GF-D8 (cell line): ENCODE results near the gene PLXDC1.
"Not testable (repeated sequence)": the region's sequence is repeated elsewhere in the genome, so short reads cannot be mapped to it uniquely, and the experiment has no call there.

Experiments
- DNase-seq: peaks from one replicate; lab custom pipeline; 2025; lab: John Stamatoyannopoulos, UW

The PLXDC1 gene

GRCh38 chr17:39153599-39154051 is 2.2 kb upstream of the PLXDC1 start:
- peak; percentile 69 for DNase-seq

- DNase-seq: no peak
These were observed 744 bp upstream of the PLXDC1 start for GRCh38 chr17:39151943-39152818.

GRCh38 chr17:39150795-39151149 is 665 bp downstream of the PLXDC1 start:
- no peak for DNase-seq

GRCh38 chr17:39150104-39150634 is 1.3 kb downstream of the PLXDC1 start:
- DNase-seq: no peak

- no peak for DNase-seq
These were observed 3.9 kb downstream of the PLXDC1 start for GRCh38 chr17:39147221-39148185.

GRCh38 chr17:39146273-39146672 is 5.2 kb downstream of the PLXDC1 start:
- no peak for DNase-seq

- no peak for DNase-seq
These were observed 6.3 kb downstream of the PLXDC1 start for GRCh38 chr17:39145143-39145542.

- no peak for DNase-seq
These were observed 7.0 kb downstream of the PLXDC1 start for GRCh38 chr17:39144416-39144840.

- no peak for DNase-seq
These were observed 7.8 kb downstream of the PLXDC1 start for GRCh38 chr17:39143552-39144093.

GRCh38 chr17:39141915-39142664 is 9.3 kb downstream of the PLXDC1 start:
- no peak for DNase-seq

- DNase-seq: no peak
These were observed 10.1 kb downstream of the PLXDC1 start for GRCh38 chr17:39141294-39141693.

GRCh38 chr17:39139561-39139960 is 11.9 kb downstream of the PLXDC1 start:
- no peak for DNase-seq

GRCh38 chr17:39139161-39139511 is 12.3 kb downstream of the PLXDC1 start:
- DNase-seq: no peak

GRCh38 chr17:39138431-39139160 is 12.8 kb downstream of the PLXDC1 start:
- DNase-seq: no peak

- DNase-seq: no peak
These were observed 16.6 kb downstream of the PLXDC1 start for GRCh38 chr17:39134878-39135277.

GRCh38 chr17:39132192-39132610 is 19.2 kb downstream of the PLXDC1 start:
- no peak for DNase-seq

- no peak for DNase-seq
These were observed 19.8 kb downstream of the PLXDC1 start for GRCh38 chr17:39131616-39132015.

GRCh38 chr17:39130205-39130604 is 21.2 kb downstream of the PLXDC1 start:
- no peak for DNase-seq

- DNase-seq: not testable (repeated sequence)
These were observed 21.9 kb downstream of the PLXDC1 start for GRCh38 chr17:39129544-39129943.

GRCh38 chr17:39126436-39126835 is 25.0 kb downstream of the PLXDC1 start:
- DNase-seq: no peak
